Endometrial microvascular endothelial cells (primary cell): ENCODE results near the gene SDCCAG8. TPM values are rescaled to one million over a fixed set of nuclear protein-coding genes. Genes with fewer than 3 reads are reported as not detected.
"Not testable (repeated sequence)": the region's sequence is repeated elsewhere in the genome, so short reads cannot be mapped to it uniquely, and the experiment has no call there.

Experiments
- in situ Hi-C: cut with HindIII; loops from 2 replicates; pipeline ENCODE4 v1.10.0; 2017; ENCODE audit warnings: low sequenced_read_pairs, low pct_unique_long_range_greater_than_20kb; ENCODE audit errors: inconsistent ontology term
- total RNA-seq: library from RNA; depleted of rRNA; stranded (reverse); fragments of >200 nt; gene quantifications from one replicate; pipeline ENCODE4 v1.2.3, GENCODE V29; 2015; ENCODE audit errors: inconsistent ontology term

Gene SDCCAG8
- total RNA-seq, 1 donor from 2014 or later = 21.9 TPM

GRCh38 chr1:243315893-243316292 lies 60.1 kb downstream of the SDCCAG8 start:
- in situ Hi-C loops = no loop called here

GRCh38 chr1:243316366-243316989 lies 60.6 kb downstream of the SDCCAG8 start:
- in situ Hi-C loops = no loop called here

- in situ Hi-C loops = no loop called here
These were observed 64.4 kb downstream of the SDCCAG8 start for GRCh38 chr1:243320224-243320623.

- in situ Hi-C loops = no loop called here
These were observed 66.5 kb downstream of the SDCCAG8 start for GRCh38 chr1:243322326-243322725.

GRCh38 chr1:243323491-243323890 lies 67.7 kb downstream of the SDCCAG8 start:
- in situ Hi-C loops = no loop called here

GRCh38 chr1:243325305-243325890 lies 69.6 kb downstream of the SDCCAG8 start:
- in situ Hi-C loops = no loop called here

GRCh38 chr1:243332440-243332839 lies 76.6 kb downstream of the SDCCAG8 start:
- in situ Hi-C loops = no loop called here

GRCh38 chr1:243335292-243335691 lies 79.5 kb downstream of the SDCCAG8 start:
- in situ Hi-C loops = no loop called here

- in situ Hi-C loops = no loop called here
These were observed 80.3 kb downstream of the SDCCAG8 start for GRCh38 chr1:243336163-243336562.

- in situ Hi-C loops = not testable (repeated sequence)
These were observed 83.0 kb downstream of the SDCCAG8 start for GRCh38 chr1:243338848-243339247.

- in situ Hi-C loops = no loop called here
These were observed 85.2 kb downstream of the SDCCAG8 start for GRCh38 chr1:243341074-243341473.

GRCh38 chr1:243343970-243344937 lies 88.4 kb downstream of the SDCCAG8 start:
- in situ Hi-C loops = no loop called here

GRCh38 chr1:243345205-243345604 lies 89.4 kb downstream of the SDCCAG8 start:
- in situ Hi-C loops = no loop called here

- in situ Hi-C loops = no loop called here
These were observed 90.2 kb downstream of the SDCCAG8 start for GRCh38 chr1:243346016-243346415.

GRCh38 chr1:243346468-243346867 lies 90.6 kb downstream of the SDCCAG8 start:
- in situ Hi-C loops = no loop called here

- in situ Hi-C loops = no loop called here
These were observed 92.5 kb downstream of the SDCCAG8 start for GRCh38 chr1:243348331-243348730.

GRCh38 chr1:243349128-243349527 lies 93.3 kb downstream of the SDCCAG8 start:
- in situ Hi-C loops = no loop called here

GRCh38 chr1:243351337-243351736 lies 95.5 kb downstream of the SDCCAG8 start:
- in situ Hi-C loops = no loop called here

GRCh38 chr1:243354511-243355153 lies 98.8 kb downstream of the SDCCAG8 start:
- in situ Hi-C loops = no loop called here
